BJ (cell line): Measurements from ENCODE around the gene IQCE. TPM values are rescaled to one million over a fixed set of nuclear protein-coding genes. Genes with fewer than 3 reads are reported as not detected.
A peak's percentile ranks its signal among the peaks of the same experiment; 100 is the strongest.

Experiments
- CTCF ChIA-PET: fragments of 350-600 bp; formaldehyde crosslinking; extraction: SDS; loops from one replicate; lab custom pipeline; 2021; ENCODE audit warnings: antibody characterized with exemption, inconsistent platforms; lab: Yijun Ruan, JAX
- POLR2A ChIA-PET: fragments of 300-600 bp; sonication (Branson Sonifier 250); formaldehyde crosslinking; extraction: SDS; loops from one replicate; lab custom pipeline; 2021; ENCODE audit warnings: antibody characterized with exemption; lab: Charles Lee
- DNase-seq: peaks from one replicate; pipeline ENCODE4 v3.0.0-alpha.2; 2011; ENCODE audit warnings: low read depth
- H3K27me3 ChIP-seq: 2 replicates; pipeline ENCODE4 v1.6.0; 2011; ENCODE audit warnings: low read length; ENCODE audit not compliant: control insufficient read depth, insufficient read depth
- H3K36me3 ChIP-seq: 2 replicates; pipeline ENCODE4 v1.5.1; 2011; ENCODE audit warnings: low read length; ENCODE audit not compliant: control insufficient read depth, insufficient read depth
- H3K4me3 ChIP-seq: 2 replicates; pipeline ENCODE4 v1.5.1; 2011; ENCODE audit warnings: low read depth, mild to moderate bottlenecking, control low read depth, low read length
- polyA plus RNA-seq: library from polyadenylated mRNA; depleted of rRNA; stranded (reverse); fragments of >200 nt; gene quantifications from 2 replicates; pipeline ENCODE4 v1.2.3, GENCODE V29; 2011
- TF ChIP-seq, protein P1 (sequence below): IDR thresholded peaks from 2 replicates; pipeline ENCODE4 v1.5.1; 2011; ENCODE audit warnings: low read depth, mild to moderate bottlenecking, control low read depth, inconsistent platforms, low read length, moderate library complexity; ENCODE audit not compliant: insufficient read depth

The IQCE gene
- polyA plus RNA-seq, 1 experiment: 9.9 TPM

DNA sequence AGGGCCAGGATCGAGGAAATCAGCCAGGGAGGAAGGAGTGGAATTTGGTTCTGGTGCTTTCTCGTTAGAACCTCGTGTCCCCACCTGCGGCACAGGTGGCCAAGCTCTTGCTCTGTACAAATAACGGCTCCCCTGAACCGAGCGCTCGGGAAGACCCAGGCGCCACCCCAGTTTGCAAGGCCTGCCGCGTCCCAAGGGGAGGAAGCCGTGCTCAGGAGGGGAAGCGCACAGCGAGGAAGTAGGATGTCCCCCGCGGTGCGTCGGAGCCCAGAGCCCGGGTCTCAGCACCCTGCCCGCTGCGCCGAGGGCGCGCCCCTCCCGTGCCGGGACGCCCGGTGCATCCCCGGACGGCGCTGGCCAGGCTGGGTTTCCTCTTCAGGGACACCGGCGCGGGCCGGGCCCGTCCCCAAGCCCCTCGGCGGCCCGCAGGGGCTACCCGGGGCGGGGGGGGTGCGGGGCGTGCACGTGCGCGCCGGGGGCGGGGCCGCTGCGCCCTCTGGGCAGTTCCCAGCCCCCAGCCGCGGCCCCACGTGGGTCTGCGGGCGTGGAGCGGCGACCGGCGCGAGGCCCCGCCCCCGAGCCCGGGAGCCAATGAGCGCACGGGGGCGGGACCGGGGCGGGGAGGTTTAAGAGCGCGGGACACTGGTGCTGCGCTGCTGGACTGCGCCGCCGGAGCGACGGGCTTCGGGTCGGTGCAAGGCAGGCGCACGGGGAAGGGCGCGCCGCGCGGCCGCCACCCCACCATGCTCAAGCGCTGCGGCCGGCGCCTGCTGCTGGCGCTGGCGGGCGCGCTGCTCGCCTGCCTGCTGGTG, 39.5 kb upstream of the IQCE start, which contains the start of gene LFNG:
Gene LFNG (plus strand): TSS at position 656 of the 812 bp plus-strand sequence. CDS start 88 bp downstream, at position 744.
- ChIA-PET CTCF (no interaction called here), POLR2A (no interaction called here)
- peak within 1 kb of the TSS; percentile 52 for H3K4me3 ChIP-seq
- TF ChIP-seq, protein P1, sequence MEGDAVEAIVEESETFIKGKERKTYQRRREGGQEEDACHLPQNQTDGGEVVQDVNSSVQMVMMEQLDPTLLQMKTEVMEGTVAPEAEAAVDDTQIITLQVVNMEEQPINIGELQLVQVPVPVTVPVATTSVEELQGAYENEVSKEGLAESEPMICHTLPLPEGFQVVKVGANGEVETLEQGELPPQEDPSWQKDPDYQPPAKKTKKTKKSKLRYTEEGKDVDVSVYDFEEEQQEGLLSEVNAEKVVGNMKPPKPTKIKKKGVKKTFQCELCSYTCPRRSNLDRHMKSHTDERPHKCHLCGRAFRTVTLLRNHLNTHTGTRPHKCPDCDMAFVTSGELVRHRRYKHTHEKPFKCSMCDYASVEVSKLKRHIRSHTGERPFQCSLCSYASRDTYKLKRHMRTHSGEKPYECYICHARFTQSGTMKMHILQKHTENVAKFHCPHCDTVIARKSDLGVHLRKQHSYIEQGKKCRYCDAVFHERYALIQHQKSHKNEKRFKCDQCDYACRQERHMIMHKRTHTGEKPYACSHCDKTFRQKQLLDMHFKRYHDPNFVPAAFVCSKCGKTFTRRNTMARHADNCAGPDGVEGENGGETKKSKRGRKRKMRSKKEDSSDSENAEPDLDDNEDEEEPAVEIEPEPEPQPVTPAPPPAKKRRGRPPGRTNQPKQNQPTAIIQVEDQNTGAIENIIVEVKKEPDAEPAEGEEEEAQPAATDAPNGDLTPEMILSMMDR: no peak
- peak; percentile 35 for DNase-seq
- no peaks in the 10 kb centered on the region for H3K36me3 ChIP-seq
- H3K27me3 ChIP-seq: no peaks in the 10 kb centered on the region

GRCh38 chr7:2520131-2520760, 38.5 kb upstream of the IQCE start:
- POLR2A ChIA-PET: no interaction called here
- H3K36me3 ChIP-seq: no peaks in the 10 kb centered on the region; the same call in 1 of the 2 replicates
- no peak for DNase-seq
- peak overlapping the region; percentile 52 for H3K4me3 ChIP-seq
- CTCF ChIA-PET: interaction anchor here (1.0 kb wide), 1 partner anchor 55 kb away, joined by 3 read pairs; no protein-coding TSS in a partner anchor
- H3K27me3 ChIP-seq: no peaks in the 10 kb centered on the region
- TF ChIP-seq, protein P1: peak; percentile 20; the same call in 1 of the 2 replicates

- POLR2A ChIA-PET: no interaction called here
These were observed 38.0 kb upstream of the IQCE start for GRCh38 chr7:2520761-2521290.

DNA sequence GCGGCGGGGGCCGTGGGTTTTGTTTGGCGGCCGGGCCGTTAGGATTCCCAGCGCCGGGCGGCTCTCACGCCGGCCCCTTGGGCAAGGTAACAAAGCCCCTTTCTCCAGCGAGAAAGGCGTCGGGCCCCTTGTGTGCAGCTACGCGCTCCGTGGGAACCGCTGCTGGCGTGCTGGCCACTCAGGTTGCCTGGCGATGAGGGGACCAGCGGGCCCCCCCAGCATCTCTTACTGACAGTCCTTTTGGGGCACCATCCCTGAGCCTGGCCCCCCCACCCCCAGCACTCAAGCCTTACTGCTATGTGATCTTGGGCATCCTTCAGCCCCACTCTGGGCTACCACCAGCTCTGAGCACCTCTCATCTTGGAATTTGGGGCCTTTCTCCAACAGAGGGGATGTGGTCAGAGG, 37.4 kb upstream of the IQCE start:
- H3K4me3 ChIP-seq: peak overlapping the region; percentile 52
- CTCF ChIA-PET: interaction anchor here (1.0 to 1.6 kb wide), 2 partner anchors 53 to 56 kb away, joined by 3 read pairs; no protein-coding TSS in a partner anchor
- H3K27me3 ChIP-seq: no peaks in the 10 kb centered on the region
- peaks cover 5% of the 10 kb centered on the region for H3K36me3 ChIP-seq
- DNase-seq: no peak
- POLR2A ChIA-PET: no interaction called here
- TF ChIP-seq, protein P1: no peak

More at GRCh38 chr7:2520761-2521290, 38.0 kb upstream of the IQCE start:
- Histone ChIP-seq H3K36me3 (peaks cover 4% of the 10 kb centered on the region), H3K4me3 (peak overlapping the region; percentile 52), H3K27me3 (no peaks in the 10 kb centered on the region)
- no peak for DNase-seq
- CTCF ChIA-PET: interaction anchor here (1.0 to 1.6 kb wide), 2 partner anchors 52 to 55 kb away, joined by 3 read pairs; no protein-coding TSS in a partner anchor
- TF ChIP-seq, protein P1: no peak
